ENCODE data around the gene FBXL17. TPM values are rescaled to one million over a fixed set of nuclear protein-coding genes. Genes with fewer than 3 reads are reported as not detected.

The FBXL17 gene
- total and polyA plus RNA-seq, 2 donors (not counting 1 experiment from before 2014, with no cell fraction given) = 7.3 to 40.3 TPM

DNA sequence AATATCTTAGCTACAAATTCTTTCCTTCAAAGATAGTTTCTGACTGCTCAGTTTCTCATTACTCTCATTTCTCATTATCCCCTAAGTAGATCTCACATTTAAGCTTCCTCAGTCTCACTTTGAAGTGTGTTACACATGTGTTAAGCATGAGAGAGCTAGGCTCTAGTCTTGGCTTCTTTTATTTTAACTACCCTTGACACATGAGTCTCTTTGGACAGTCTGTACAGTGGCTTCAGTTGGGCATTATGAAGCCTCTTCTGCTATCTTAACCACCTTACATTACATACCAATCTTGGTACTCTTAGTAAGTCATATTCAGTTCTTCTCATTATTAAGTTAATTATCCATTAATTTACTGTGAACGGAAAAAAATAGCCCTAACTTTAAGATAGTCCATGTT is 232.5 kb downstream of the FBXL17 start:
- ChIA-PET POLR2A (no interaction called here), CTCF (no interaction called here)
- no peak for ATAC-seq (ENCODE audit: low read depth)
- H3K9me3 ChIP-seq (ENCODE audit: control extremely low read depth in 1 of 3, control insufficient read depth in 2 of 3, insufficient read depth in 1 of 3, low read length in 2 of 3) = no peaks in the 10 kb centered on the region
- no CpG with 5 or more reads among the region's 1 CpG for WGBS (ENCODE audit: insufficient coverage)
- H3K4me3 ChIP-seq (ENCODE audit: control extremely low read depth in 1 of 5, extremely low read depth in 1 of 5, insufficient read depth in 1 of 5, low read depth in 2 of 5, low read length in 4 of 5) = no peak overlapping the region
- no peaks in the 10 kb centered on the region for H3K79me2 ChIP-seq (ENCODE audit: control insufficient read depth, insufficient read depth, low read length)
- H3K27me3 Mint-ChIP-seq = no peaks in the 10 kb centered on the region
- no peaks in the 10 kb centered on the region for H3K4me1 ChIP-seq (ENCODE audit: control insufficient read depth in 2 of 2, insufficient read depth in 2 of 2, low read length in 2 of 2)
- H3K36me3 ChIP-seq (replicated peaks in 1 of 2; ENCODE audit: control extremely low read depth in 1 of 2, control insufficient read depth in 1 of 2, extremely low read depth in 1 of 2, insufficient read depth in 2 of 2, low read length in 1 of 2) = peaks cover 0 to 6% of the 10 kb centered on the region in 2 experiments
- no peaks in the 10 kb centered on the region for H3K4me1 Mint-ChIP-seq
- no peaks in the 10 kb centered on the region for H4K20me1 ChIP-seq (ENCODE audit: control insufficient read depth, insufficient read depth, low read length, poor library complexity, severe bottlenecking)
- TF ChIP-seq, protein P1, sequence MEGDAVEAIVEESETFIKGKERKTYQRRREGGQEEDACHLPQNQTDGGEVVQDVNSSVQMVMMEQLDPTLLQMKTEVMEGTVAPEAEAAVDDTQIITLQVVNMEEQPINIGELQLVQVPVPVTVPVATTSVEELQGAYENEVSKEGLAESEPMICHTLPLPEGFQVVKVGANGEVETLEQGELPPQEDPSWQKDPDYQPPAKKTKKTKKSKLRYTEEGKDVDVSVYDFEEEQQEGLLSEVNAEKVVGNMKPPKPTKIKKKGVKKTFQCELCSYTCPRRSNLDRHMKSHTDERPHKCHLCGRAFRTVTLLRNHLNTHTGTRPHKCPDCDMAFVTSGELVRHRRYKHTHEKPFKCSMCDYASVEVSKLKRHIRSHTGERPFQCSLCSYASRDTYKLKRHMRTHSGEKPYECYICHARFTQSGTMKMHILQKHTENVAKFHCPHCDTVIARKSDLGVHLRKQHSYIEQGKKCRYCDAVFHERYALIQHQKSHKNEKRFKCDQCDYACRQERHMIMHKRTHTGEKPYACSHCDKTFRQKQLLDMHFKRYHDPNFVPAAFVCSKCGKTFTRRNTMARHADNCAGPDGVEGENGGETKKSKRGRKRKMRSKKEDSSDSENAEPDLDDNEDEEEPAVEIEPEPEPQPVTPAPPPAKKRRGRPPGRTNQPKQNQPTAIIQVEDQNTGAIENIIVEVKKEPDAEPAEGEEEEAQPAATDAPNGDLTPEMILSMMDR (IDR thresholded peaks at IDR 0.05) = no peak
- no peak for TF ChIP-seq EZH2 (IDR thresholded peaks at IDR 0.05; ENCODE audit: borderline replicate concordance, insufficient read depth, low read depth, low read length, poor library complexity, severe bottlenecking)
- no peak overlapping the region for H2AFZ ChIP-seq (ENCODE audit: insufficient read depth, low read depth, low read length, poor library complexity, severe bottlenecking)
- no peaks in the 10 kb centered on the region for H3K9me3 Mint-ChIP-seq (ENCODE audit: insufficient read depth)
- no peak overlapping the region for H3K9ac ChIP-seq (ENCODE audit: low read length)
- no peak for DNase-seq
- no peaks in the 10 kb centered on the region for H3K27me3 ChIP-seq (replicated peaks in 1 of 4; ENCODE audit: control extremely low read depth in 1 of 4, control insufficient read depth in 3 of 4, insufficient read depth in 4 of 4, low read length in 3 of 4)
- no peak overlapping the region for H3K27ac Mint-ChIP-seq
- no peak overlapping the region for H3K4me3 Mint-ChIP-seq
- H3K4me2 ChIP-seq (replicated peaks; ENCODE audit: low read depth, low read length, poor library complexity, severe bottlenecking) = no peak overlapping the region
- H3K27ac ChIP-seq (ENCODE audit: low read length in 2 of 2) = no peak overlapping the region
- intact Hi-C loops (cut with micrococcal nuclease) = no loop called here

DNA sequence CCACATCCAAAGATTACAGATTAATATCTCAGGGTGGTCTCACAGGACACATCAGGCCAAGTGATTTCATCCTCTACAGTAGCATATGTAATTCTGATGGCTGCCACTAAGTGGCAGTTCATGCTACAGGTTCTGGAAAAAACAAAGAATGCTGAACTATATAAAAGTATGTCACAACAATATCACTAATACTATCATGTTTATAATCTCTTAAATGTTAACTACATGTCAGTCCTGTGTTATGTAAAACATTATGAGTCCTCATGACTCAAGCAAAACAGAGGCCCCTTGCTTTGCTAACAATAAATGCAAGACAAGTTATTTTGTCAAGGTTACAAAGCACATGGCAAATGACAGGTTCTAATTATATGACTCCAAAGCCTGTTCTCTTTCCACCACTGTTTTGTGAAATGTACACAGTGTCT is 233.2 kb downstream of the FBXL17 start:
- no peaks in the 10 kb centered on the region for H4K20me1 ChIP-seq (ENCODE audit: control insufficient read depth, insufficient read depth, low read length, poor library complexity, severe bottlenecking)
- peaks cover 0 to 6% of the 10 kb centered on the region in 2 experiments for H3K36me3 ChIP-seq (replicated peaks in 1 of 2; ENCODE audit: control extremely low read depth in 1 of 2, control insufficient read depth in 1 of 2, extremely low read depth in 1 of 2, insufficient read depth in 2 of 2, low read length in 1 of 2)
- H3K4me1 Mint-ChIP-seq = no peaks in the 10 kb centered on the region
- H3K9me3 ChIP-seq (ENCODE audit: control extremely low read depth in 1 of 3, control insufficient read depth in 2 of 3, insufficient read depth in 1 of 3, low read length in 2 of 3) = no peaks in the 10 kb centered on the region
- ATAC-seq (ENCODE audit: low read depth) (no peak), DNase-seq (no peak)
- no peaks in the 10 kb centered on the region for H3K4me1 ChIP-seq (ENCODE audit: control insufficient read depth in 2 of 2, insufficient read depth in 2 of 2, low read length in 2 of 2)
- ChIA-PET POLR2A (no interaction called here), CTCF (no interaction called here)
- no peaks in the 10 kb centered on the region for H3K27me3 Mint-ChIP-seq
- TF ChIP-seq, protein P1 (IDR thresholded peaks at IDR 0.05) = peak; percentile 36
- no peak for TF ChIP-seq EZH2 (IDR thresholded peaks at IDR 0.05; ENCODE audit: borderline replicate concordance, insufficient read depth, low read depth, low read length, poor library complexity, severe bottlenecking)
- intact Hi-C loops (cut with micrococcal nuclease) = no loop called here
- no peak overlapping the region for H3K4me2 ChIP-seq (replicated peaks; ENCODE audit: low read depth, low read length, poor library complexity, severe bottlenecking)
- H2AFZ ChIP-seq (ENCODE audit: insufficient read depth, low read depth, low read length, poor library complexity, severe bottlenecking) = no peak overlapping the region
- no peak overlapping the region for H3K27ac ChIP-seq (ENCODE audit: low read length in 2 of 2)
- no peak overlapping the region for H3K27ac Mint-ChIP-seq
- no peak overlapping the region for H3K9ac ChIP-seq (ENCODE audit: low read length)
- no peak overlapping the region for H3K4me3 Mint-ChIP-seq
- H3K79me2 ChIP-seq (ENCODE audit: control insufficient read depth, insufficient read depth, low read length) = no peaks in the 10 kb centered on the region
- H3K27me3 ChIP-seq (replicated peaks in 1 of 4; ENCODE audit: control extremely low read depth in 1 of 4, control insufficient read depth in 3 of 4, insufficient read depth in 4 of 4, low read length in 3 of 4) = no peaks in the 10 kb centered on the region
- H3K9me3 Mint-ChIP-seq (ENCODE audit: insufficient read depth) = no peaks in the 10 kb centered on the region
- no peak overlapping the region for H3K4me3 ChIP-seq (ENCODE audit: control extremely low read depth in 1 of 5, extremely low read depth in 1 of 5, insufficient read depth in 1 of 5, low read depth in 2 of 5, low read length in 4 of 5)
